Stimulated activated CD8-positive, alpha-beta memory T cell treated with anti-CD3 and anti-CD28 coated beads, Interleukin-7, amount 100 ng/mL, for 1 hour (primary cell): ENCODE data around the gene TOR3A.
"Not testable (repeated sequence)": the region's sequence is repeated elsewhere in the genome, so short reads cannot be mapped to it uniquely, and the experiment has no call there.

Experiments
- DNase-seq, 2 donors: peaks; one replicate each; pipeline ENCODE4 v3.0.0-alpha.2; 2020; ENCODE audit warnings: low read depth in 2 of 2

The TOR3A gene

GRCh38 chr1:179107706-179108629, 26.1 kb downstream of the TOR3A start:
- no peak for DNase-seq

GRCh38 chr1:179108644-179109043, 26.8 kb downstream of the TOR3A start:
- DNase-seq: no peak

- DNase-seq: no peak
Measured at GRCh38 chr1:179115181-179115580, 33.3 kb downstream of the TOR3A start.

- no peak for DNase-seq
Measured at GRCh38 chr1:179119513-179119912, 37.6 kb downstream of the TOR3A start.

- no peak for DNase-seq
Measured at GRCh38 chr1:179120736-179121135, 38.9 kb downstream of the TOR3A start.

GRCh38 chr1:179121159-179121938, 39.5 kb downstream of the TOR3A start:
- DNase-seq: no peak

- no peak for DNase-seq
Measured at GRCh38 chr1:179124873-179125272, 43.0 kb downstream of the TOR3A start.

GRCh38 chr1:179126338-179127060, 44.6 kb downstream of the TOR3A start:
- DNase-seq: no peak

GRCh38 chr1:179127163-179127895, 45.5 kb downstream of the TOR3A start:
- DNase-seq: no peak

GRCh38 chr1:179128520-179128919, 46.6 kb downstream of the TOR3A start:
- no peak for DNase-seq

- no peak for DNase-seq
Measured at GRCh38 chr1:179129702-179130473, 48.0 kb downstream of the TOR3A start.

GRCh38 chr1:179135168-179135567, 53.3 kb downstream of the TOR3A start:
- DNase-seq: not testable (repeated sequence)

GRCh38 chr1:179135707-179136106, 53.8 kb downstream of the TOR3A start:
- not testable (repeated sequence) for DNase-seq

GRCh38 chr1:179137617-179138255, 55.9 kb downstream of the TOR3A start:
- DNase-seq: no peak

GRCh38 chr1:179138755-179139154, 56.9 kb downstream of the TOR3A start:
- not testable (repeated sequence) for DNase-seq

GRCh38 chr1:179141592-179142251, 59.9 kb downstream of the TOR3A start:
- no peak for DNase-seq

GRCh38 chr1:179142889-179143299, 61.0 kb downstream of the TOR3A start:
- DNase-seq: no peak

- no peak for DNase-seq
Measured at GRCh38 chr1:179143322-179143721, 61.5 kb downstream of the TOR3A start.

GRCh38 chr1:179144626-179145025, 62.8 kb downstream of the TOR3A start:
- no peak for DNase-seq

GRCh38 chr1:179145521-179145920, 63.7 kb downstream of the TOR3A start:
- no peak for DNase-seq
